Tibial nerve (tissue), 4 donors: ENCODE measurements around the gene FGF5.

Experiments used
- CTCF ChIP-seq, 5 experiments: fragments of 200-600 bp in 3 of 5; fragments of 450-650 bp in 2 of 5; sonication (generic) in 3 of 5; IDR thresholded peaks; one replicate each; pipeline ENCODE4 v1.5.1; 2016 to 2019; ENCODE audit warnings: antibody characterized with exemption in 5 of 5, mild to moderate bottlenecking in 3 of 5, moderate library complexity in 2 of 5
- EP300 ChIP-seq, 2 donors: sonication (generic); formaldehyde crosslinking; IDR thresholded peaks; one replicate each; pipeline ENCODE4 v1.6.1; 2017; ENCODE audit warnings: antibody characterized with exemption in 2 of 2, mild to moderate bottlenecking in 1 of 2
- POLR2A ChIP-seq, 2 donors: fragments of 450-650 bp; IDR thresholded peaks; one replicate each; pipeline ENCODE4 v1.6.1; 2017; ENCODE audit warnings: antibody characterized with exemption in 2 of 2, mild to moderate bottlenecking in 2 of 2, moderate library complexity in 2 of 2

GRCh38 chr4:80254114-80254513, 12.3 kb upstream of the FGF5 start:
- TF ChIP-seq CTCF (IDR thresholded peaks at IDR 0.05) (no peak), POLR2A (IDR thresholded peaks at IDR 0.05) (no peak), EP300 (IDR thresholded peaks at IDR 0.05) (no peak)
